PFSK-1 (cell line): ENCODE measurements around the gene DPH1.

Experiments used
- FOXP2 ChIP-seq: optimal IDR thresholded peaks from 2 replicates; pipeline ENCODE3; 2011; ENCODE audit warnings: borderline replicate concordance, control low read depth, inconsistent platforms; ENCODE audit not compliant: insufficient read depth; ENCODE audit errors: extremely low read length, extremely low read depth
- POLR2AphosphoS5 ChIP-seq: IDR thresholded peaks from 2 replicates; pipeline ENCODE4 v1.6.1; 2012; ENCODE audit warnings: low read depth, mild to moderate bottlenecking, control low read depth, low read length, moderate library complexity
- REST ChIP-seq, 2 experiments: IDR thresholded peaks; 2 replicates each; pipeline versions ENCODE4 v1.6.1 to v1.8.0; 2011 to 2012; ENCODE audit warnings: low read depth in 2 of 2, low read length in 2 of 2, control low read depth in 1 of 2, inconsistent platforms in 1 of 2, mild to moderate bottlenecking in 1 of 2, moderate library complexity in 1 of 2; ENCODE audit not compliant: insufficient read depth in 1 of 2
- SIN3A ChIP-seq: IDR thresholded peaks from 2 replicates; pipeline ENCODE4 v1.6.1; 2012; ENCODE audit warnings: mild to moderate bottlenecking, low read length, moderate library complexity, borderline replicate concordance; ENCODE audit not compliant: insufficient read depth
- TAF1 ChIP-seq: IDR thresholded peaks from 2 replicates; pipeline ENCODE4 v1.6.1; 2012; ENCODE audit warnings: low read length, control low read depth, borderline replicate concordance; ENCODE audit not compliant: insufficient read depth

Gene DPH1

GRCh38 chr17:2033153-2033552 lies 3.2 kb downstream of the DPH1 start:
- TF ChIP-seq REST (IDR thresholded peaks at IDR 0.05; ENCODE audit: insufficient read depth in 1 of 2, low read depth in 2 of 2, low read length in 2 of 2) (no peak), TAF1 (no peak), POLR2AphosphoS5 (no peak), SIN3A (no peak), FOXP2 (no peak)

- no peak for TF ChIP-seq SIN3A
- TF ChIP-seq TAF1 = no peak
- TF ChIP-seq FOXP2 = no peak
- no peak for TF ChIP-seq REST (IDR thresholded peaks at IDR 0.05; ENCODE audit: insufficient read depth in 1 of 2, low read depth in 2 of 2, low read length in 2 of 2)
- no peak for TF ChIP-seq POLR2AphosphoS5
Measured at GRCh38 chr17:2034157-2034556, 4.2 kb downstream of the DPH1 start.

DNA sequence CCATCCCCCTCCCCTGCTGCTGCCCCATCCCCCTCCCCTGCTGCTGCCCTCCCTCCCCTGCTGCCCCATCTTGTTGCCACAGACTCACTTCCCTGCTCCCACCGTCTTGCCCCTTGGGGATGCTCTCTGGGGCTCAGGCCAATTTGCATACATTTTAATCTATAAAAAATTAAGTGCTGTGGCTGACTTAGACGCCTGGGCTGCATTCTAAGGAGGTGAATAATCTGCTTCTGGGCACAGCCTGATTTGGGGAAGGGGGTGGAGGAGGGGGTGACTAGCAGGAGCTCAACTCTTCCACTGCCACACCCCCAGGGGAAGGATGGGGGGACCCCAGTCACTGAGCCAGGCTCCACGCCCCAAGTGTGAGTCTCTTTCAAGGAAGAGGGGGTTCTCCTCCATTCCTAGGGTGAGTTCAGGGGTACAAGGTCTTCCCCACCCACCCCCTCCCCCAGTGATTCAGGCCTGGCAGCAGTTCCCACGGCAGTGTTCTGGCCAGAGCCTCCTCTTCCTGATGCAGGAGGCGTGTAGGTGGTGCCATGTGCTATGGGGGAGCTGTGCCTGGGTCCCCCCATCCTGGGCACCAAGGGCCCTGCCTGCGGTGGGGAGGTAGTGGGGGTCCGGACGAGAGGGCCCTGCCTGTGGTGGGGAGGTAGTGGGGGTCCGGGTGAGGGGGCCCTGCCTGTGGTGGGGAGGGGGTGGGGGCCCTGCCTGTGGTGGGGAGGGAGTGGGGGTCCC lies 5.0 kb downstream of the DPH1 start:
- no peak for TF ChIP-seq POLR2AphosphoS5
- TF ChIP-seq FOXP2 = no peak
- TF ChIP-seq SIN3A = no peak
- no peak for TF ChIP-seq TAF1
- TF ChIP-seq REST (IDR thresholded peaks at IDR 0.05; ENCODE audit: insufficient read depth in 1 of 2, low read depth in 2 of 2, low read length in 2 of 2) = no peak

DNA sequence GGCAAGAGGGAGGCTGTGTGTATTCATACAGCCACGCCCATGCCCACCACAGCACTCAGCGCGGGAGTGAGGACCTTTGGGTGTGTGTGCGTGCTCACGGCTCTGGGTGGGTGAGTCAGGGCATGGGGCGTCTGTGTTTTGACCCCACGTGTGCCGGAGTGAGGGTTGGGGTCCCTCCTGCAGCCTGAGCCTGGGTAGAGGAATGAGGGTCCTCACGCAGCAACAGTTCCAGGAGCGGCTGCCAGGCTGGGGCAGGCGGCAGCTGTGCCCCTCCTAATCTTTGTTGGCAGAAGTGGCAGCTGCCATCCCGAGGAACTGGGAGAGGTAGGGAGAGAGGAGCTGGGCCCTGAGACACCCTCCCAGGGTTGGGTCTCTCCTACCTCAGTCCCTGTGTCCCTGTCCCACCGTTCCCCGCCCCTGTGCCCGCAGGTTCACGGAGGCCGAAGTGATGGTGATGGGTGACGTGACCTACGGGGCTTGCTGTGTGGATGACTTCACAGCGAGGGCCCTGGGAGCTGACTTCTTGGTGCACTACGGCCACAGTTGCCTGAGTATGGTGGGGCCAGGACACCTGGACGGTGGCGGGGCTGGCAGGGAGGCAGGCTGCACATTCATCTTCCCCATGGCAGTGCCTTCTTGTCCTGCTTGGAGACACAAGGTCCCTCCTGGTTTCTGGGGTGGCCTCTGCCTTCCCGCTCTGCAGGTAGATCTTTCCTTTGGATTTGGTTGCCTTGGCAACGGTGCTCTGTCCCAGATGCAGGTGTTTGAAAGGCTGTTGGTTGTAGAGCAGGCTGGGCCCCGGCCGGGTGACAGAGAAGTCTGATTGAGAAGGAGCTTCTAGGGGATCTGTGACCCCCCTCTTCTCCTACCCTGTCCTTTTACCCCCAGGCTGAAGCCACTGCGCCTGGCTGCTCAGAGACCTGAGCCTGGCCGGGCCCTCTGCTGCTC lies 5.9 kb downstream of the DPH1 start:
- no peak for TF ChIP-seq FOXP2
- no peak for TF ChIP-seq POLR2AphosphoS5

- no peak for TF ChIP-seq POLR2AphosphoS5
- no peak for TF ChIP-seq TAF1
- TF ChIP-seq SIN3A = no peak
- no peak for TF ChIP-seq FOXP2
- TF ChIP-seq REST (IDR thresholded peaks at IDR 0.05; ENCODE audit: insufficient read depth in 1 of 2, low read depth in 2 of 2, low read length in 2 of 2) = no peak
Measured at GRCh38 chr17:2037155-2037554, 7.2 kb downstream of the DPH1 start.
